Stimulated activated CD4-positive, alpha-beta T cell treated with anti-CD3 and anti-CD28 coated beads, Interleukin-4, amount 100 ng/mL, for 24 hours (primary cell): Measurements from ENCODE around the gene CDCP2.

Experiments
- DNase-seq: peaks from one replicate; pipeline ENCODE4 v3.0.0-alpha.2; 2020

The CDCP2 gene

GRCh38 chr1:54135436-54136120 lies 17.2 kb downstream of the CDCP2 start:
- no peak for DNase-seq

DNA sequence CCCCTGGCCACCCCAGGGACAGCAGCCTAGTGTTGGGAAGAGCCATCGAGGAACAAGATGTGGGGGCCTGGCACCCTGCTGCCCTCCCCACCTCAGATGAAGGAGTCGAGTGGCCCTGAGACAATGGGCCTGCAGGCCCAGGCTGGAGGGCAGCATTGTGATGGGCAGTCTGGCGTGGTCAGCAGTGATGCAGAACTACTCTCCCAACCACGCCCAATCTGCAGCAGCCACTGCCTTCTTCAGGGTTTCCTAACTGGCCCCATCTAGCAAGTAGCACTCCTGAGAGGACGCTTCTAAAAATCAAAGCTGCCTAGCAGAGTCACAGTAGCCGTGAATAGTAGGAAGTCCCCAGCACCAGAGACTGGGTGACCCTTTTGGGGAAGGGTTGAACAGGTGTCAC lies 18.5 kb downstream of the CDCP2 start:
- no peak for DNase-seq

- DNase-seq, result no peak
Measured at GRCh38 chr1:54132495-54132894, 20.3 kb downstream of the CDCP2 start.

GRCh38 chr1:54131419-54131818 lies 21.4 kb downstream of the CDCP2 start:
- no peak for DNase-seq

DNA sequence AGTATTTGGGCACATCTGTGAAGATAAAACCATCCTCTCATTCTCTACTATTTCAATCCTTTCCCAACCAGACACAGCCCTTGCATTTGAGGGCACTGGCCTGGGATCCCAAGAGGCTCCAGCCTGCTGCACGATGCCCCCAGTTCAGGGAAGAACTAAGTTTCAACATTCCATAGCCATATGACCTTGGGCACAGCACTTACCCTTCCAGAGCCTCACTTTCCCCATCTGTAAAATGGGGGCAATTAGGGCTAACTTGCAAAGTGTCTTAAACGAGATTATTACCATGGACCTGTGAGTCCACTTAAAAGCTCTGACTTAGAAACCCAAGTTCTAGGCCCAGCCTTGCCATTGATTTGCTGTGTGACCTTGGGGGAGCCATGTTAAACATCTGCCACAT lies 22.9 kb downstream of the CDCP2 start:
- no peak for DNase-seq

DNA sequence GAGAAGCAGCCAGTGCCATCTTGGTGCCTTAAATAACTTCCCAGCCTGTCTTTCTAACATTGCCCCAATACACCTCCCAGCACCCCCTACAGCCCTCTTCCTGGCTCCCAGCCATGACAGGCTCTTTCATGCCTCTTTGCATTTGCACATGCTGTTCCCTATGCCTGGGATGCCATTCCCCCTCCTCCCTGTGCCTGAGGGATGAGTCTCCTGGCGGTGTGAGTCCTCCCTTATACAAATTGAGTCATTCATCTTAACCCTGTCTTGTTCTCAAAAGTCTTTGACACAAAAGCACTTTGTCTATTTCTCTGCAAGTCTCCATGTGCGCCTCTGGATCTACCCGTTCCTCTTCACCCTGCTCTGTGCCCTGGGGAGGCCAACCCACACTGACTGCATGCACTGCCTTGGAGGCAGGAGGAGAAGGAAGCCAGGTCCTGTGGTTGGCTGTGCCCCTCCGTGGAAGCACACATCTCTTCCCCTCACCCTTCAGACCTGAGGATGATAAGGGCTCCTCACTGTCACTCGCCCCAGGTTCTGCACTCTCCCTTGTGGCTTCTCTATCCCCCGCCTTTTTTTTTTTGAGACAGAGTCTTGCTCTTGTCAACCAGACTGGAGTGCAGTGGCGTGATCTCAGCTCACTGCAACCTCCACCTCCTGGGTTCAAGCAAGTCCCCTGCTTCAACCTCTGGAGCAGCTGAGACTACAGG lies 25.1 kb downstream of the CDCP2 start:
- no peak for DNase-seq

GRCh38 chr1:54126271-54126815 lies 26.5 kb downstream of the CDCP2 start:
- no peak for DNase-seq

DNA sequence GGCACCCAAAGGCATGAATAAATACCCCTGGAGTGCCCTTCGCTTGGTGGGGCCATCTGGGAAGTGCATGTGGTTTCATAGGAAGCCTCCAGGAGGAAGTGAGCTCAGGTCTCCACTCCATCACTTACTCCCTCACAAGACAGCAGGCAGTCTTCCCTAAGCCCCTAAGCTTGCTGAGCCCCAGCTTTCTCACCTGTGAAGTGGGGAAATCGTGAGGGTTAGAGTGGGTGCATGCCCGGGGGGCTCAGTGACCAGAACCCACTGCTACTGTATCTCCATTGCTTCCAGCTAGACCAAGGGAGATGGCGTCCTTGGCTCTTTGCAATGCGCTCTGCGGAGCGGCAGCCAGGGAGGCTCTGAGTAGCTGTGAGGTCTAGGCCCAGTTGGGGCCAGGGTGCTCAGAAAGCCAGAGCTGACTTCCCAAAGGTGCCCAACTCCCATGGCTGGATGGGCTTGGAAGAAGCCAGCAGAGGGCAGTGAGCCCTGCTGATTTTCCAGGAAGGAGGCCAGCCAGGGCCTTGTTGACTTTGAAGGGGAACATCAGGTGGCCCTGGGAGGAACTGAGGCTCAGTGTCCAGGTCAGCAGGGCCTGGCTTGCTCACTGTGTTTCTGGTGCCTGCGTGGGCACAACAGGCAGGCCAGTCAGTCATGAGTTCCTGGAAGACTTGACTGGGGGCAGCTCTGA lies 27.3 kb downstream of the CDCP2 start:
- no peak for DNase-seq

- DNase-seq, result no peak
Measured at GRCh38 chr1:54124906-54125305, 27.9 kb downstream of the CDCP2 start.

DNA sequence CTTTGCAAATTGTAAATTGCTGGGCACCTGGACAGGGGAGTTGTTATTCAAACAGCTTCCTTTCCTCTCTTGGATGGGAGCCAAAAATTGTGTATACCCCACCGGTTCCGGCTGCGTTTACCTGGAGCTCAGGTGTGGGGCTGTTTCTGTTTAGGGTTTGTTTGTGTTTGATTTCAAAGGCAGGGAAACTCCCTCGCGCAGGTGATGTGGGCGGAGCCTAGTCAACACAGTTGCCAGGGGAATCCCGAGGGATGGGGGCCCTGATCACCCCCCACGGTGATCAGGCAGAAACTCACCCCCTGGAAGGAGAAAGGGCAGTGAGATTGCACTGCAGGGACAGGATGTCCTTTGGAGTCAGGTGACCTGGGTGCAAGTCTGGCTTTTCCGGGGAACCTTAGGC lies 28.3 kb downstream of the CDCP2 start:
- no peak for DNase-seq

- no peak for DNase-seq
Measured at GRCh38 chr1:54122992-54123391, 29.8 kb downstream of the CDCP2 start.

- no peak for DNase-seq
Measured at GRCh38 chr1:54122135-54122751, 30.6 kb downstream of the CDCP2 start.

DNA sequence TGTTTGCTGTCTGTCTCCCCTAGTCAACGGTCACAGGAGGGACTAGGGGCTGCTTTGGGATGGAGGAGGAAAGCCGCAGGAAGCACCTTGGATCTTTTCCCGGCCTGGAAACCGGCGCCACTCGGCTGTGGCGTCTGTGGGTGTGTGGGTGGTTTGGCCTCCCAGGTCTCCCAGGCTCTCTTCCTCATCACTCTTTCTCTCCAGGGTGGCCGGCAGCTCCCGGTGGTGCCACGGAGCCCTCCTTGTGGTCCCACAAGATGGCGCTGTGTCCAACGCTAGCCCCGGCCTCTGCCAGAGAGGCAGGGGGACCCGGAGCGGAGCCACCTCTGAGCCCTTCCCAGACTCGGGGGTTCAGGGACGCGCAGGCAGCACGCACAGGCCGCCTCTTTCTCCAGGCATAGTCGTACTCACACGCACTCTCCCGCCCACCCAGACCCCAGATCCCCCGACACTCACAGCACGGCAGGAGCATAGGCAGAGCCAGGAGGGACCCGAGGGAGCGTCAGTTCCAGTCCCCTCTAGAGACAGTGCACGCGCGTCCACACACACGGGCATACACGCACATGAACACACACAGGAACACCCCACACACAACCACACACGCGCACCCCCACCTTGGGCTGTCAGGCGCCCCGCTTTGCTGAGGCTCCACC lies 31.2 kb downstream of the CDCP2 start:
- peak; percentile 67 for DNase-seq

DNA sequence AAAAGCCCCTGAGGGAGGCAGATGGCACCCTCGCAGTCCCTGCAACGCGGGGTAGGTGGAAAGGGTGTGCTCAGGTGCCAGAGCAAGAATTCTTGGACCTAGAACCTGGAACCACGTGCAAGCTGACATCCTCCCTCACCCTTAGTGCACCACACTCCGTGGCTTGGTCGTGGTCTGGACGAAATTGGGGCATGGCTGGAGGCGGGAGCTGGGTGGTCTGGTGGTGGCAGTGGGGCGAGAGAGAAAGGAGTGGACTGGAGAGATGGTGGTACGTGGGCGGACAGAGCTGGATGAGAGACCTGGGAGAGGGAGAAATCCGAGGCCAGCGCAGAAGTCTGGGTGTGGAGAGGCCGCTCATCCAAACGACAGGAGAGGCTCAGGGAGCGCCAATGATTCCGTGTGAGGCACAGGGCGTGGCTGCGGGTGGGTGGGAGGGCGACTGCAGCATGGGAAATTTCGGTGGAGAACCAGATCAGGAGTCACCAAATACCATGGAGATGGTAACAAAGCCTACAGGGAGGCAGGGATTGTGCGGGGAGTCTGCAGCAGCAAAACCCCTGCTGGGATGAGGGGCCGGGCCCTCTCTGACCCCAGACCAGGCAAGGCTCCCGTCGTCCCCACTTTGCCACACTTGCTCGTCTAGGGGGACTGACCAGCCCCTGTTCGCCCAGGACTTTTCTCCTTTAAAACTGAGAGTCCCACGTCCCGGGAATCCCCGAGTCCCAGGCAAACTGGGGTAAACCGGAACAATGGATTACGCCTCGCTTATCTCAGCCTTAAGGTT lies 31.9 kb downstream of the CDCP2 start:
- no peak for DNase-seq

- DNase-seq, result no peak
Measured at GRCh38 chr1:54120018-54120697, 32.6 kb downstream of the CDCP2 start.

DNA sequence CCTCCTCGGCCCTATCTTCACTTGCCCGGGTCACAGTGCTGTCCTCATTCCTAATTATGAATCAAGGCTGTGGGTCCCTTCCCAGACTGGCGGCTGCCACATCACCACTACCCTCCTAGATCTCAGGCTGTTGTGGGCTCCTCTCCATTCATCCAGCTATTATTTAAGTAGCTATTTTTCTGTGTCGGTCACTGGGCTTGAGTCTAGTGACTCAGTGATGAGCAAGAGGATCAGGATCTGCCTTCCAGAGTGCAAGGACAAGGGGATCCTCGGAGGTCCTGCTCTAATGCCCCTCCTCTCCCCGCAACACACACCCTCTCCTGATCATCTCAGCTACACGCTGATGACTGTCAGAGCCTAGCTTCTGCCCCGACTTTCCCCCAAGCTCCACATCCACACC lies 34.1 kb downstream of the CDCP2 start:
- DNase-seq, result no peak

- no peak for DNase-seq
Measured at GRCh38 chr1:54117815-54118563, 34.8 kb downstream of the CDCP2 start.

DNA sequence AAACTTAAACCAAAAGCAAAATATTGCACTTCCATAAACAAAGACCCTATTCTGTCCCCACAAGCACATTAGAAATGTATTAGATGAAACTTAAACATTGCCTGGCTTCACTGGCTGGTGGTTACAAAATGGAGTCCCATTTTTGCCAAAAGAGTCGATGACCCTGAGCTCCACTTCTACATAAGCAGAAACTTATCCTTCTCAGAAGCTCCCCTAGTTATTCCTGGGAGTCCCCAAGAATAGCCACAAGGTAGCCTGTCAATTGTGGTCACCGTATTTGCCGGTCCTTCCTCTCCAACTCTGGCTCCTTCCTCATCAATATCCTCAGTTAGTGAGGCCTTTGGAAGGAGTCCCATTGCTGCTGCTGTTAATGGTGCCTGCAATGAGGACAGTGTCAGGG lies 37.3 kb downstream of the CDCP2 start:
- DNase-seq, result no peak

DNA sequence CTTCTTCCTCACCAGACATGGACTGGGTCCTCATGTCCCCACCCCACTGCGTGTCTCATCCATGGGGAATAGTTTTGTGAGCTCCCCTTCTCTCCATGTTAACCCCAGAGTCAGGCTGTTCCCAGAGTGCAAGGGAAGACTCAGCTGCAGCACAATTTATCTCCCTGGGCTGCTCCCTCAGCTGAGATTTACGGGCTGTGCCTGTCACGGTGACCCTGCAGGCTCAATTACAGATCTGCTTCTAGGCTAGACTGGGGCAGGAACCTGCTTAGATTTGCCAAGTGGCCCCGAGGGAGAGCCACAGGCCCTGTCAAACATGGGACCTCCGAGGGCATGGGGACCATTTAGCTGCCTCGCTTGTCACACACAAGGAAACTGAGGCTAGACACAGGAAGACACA lies 37.8 kb downstream of the CDCP2 start:
- no peak for DNase-seq

DNA sequence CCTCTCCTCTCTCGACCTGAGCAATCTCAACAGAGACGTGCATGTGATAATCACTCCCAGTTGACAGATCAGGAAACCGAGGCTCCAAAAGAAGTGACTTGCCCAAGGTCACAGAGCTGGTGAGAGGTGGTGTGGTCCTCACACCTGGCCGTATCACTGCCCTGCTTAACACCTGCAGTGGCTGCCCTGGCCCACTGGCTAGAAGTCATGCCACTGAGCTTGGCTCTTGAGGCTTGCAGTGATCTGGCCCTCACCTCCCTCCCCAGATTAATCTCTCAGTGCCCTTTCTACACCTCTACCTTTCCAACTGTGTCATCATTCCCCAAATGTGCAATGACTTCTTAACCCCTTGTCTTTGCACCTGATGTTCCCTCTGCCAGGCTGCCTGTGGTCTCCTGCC lies 38.8 kb downstream of the CDCP2 start:
- DNase-seq, result no peak
